GM11168 (cell line): ENCODE results near the gene OR6N2.

ENCODE experiments used
- in situ Hi-C: fragments of 300-500 bp; cut with MboI; formaldehyde crosslinking; loops from one replicate; pipeline ENCODE4 v1.12.0; 2022; ENCODE audit warnings: low sequenced_read_pairs; ENCODE audit not compliant: unreplicated experiment

The OR6N2 gene

GRCh38 chr1:158781104-158781503 is at the start of gene OR6N2:
TSS of gene OR6N2 (minus strand) at chr1:158781204. CDS start at chr1:158777635, 3,569 bp downstream.
- in situ Hi-C loops = no loop called here

- in situ Hi-C loops = no loop called here
Measured at GRCh38 chr1:158830074-158830677, 49.2 kb upstream of the OR6N2 start.

- in situ Hi-C loops = no loop called here
Measured at GRCh38 chr1:158821723-158822122, 40.7 kb upstream of the OR6N2 start.

- in situ Hi-C loops = no loop called here
Measured at GRCh38 chr1:158819461-158820443, 38.7 kb upstream of the OR6N2 start.

- in situ Hi-C loops = no loop called here
Measured at GRCh38 chr1:158818975-158819431, 38.0 kb upstream of the OR6N2 start.

- in situ Hi-C loops = no loop called here
Measured at GRCh38 chr1:158818560-158818959, 37.6 kb upstream of the OR6N2 start.

GRCh38 chr1:158814970-158815369 is 34.0 kb upstream of the OR6N2 start:
- in situ Hi-C loops = no loop called here

- in situ Hi-C loops = no loop called here
Measured at GRCh38 chr1:158813164-158813563, 32.2 kb upstream of the OR6N2 start.

- in situ Hi-C loops = no loop called here
Measured at GRCh38 chr1:158812336-158812735, 31.3 kb upstream of the OR6N2 start.

- in situ Hi-C loops = no loop called here
Measured at GRCh38 chr1:158810311-158810710, 29.3 kb upstream of the OR6N2 start.

GRCh38 chr1:158809862-158810261 is 28.9 kb upstream of the OR6N2 start:
- in situ Hi-C loops = no loop called here

- in situ Hi-C loops = no loop called here
Measured at GRCh38 chr1:158809256-158809655, 28.3 kb upstream of the OR6N2 start.

- in situ Hi-C loops = no loop called here
Measured at GRCh38 chr1:158806916-158807536, 26.0 kb upstream of the OR6N2 start.

- in situ Hi-C loops = no loop called here
Measured at GRCh38 chr1:158803678-158804077, 22.7 kb upstream of the OR6N2 start.

GRCh38 chr1:158801396-158801795 is 20.4 kb upstream of the OR6N2 start:
- in situ Hi-C loops = no loop called here

- in situ Hi-C loops = no loop called here
Measured at GRCh38 chr1:158800526-158800925, 19.5 kb upstream of the OR6N2 start.

GRCh38 chr1:158799689-158800088 is 18.7 kb upstream of the OR6N2 start:
- in situ Hi-C loops = loop anchor here (10.0 kb wide), 1 partner anchor 185 kb away; no protein-coding TSS in a partner anchor

GRCh38 chr1:158798531-158798930 is 17.5 kb upstream of the OR6N2 start:
- in situ Hi-C loops = loop anchor here (10.0 kb wide), 1 partner anchor 186 kb away; no protein-coding TSS in a partner anchor

GRCh38 chr1:158794247-158794646 is 13.2 kb upstream of the OR6N2 start:
- in situ Hi-C loops = loop anchor here (10.0 kb wide), 1 partner anchor 191 kb away; no protein-coding TSS in a partner anchor

- in situ Hi-C loops = loop anchor here (10.0 kb wide), 1 partner anchor 191 kb away; no protein-coding TSS in a partner anchor
Measured at GRCh38 chr1:158793604-158794003, 12.6 kb upstream of the OR6N2 start.
